Right renal pelvis (tissue), 4 donors: ENCODE data around the gene PRAMEF13. TPM values are rescaled to one million over a fixed set of nuclear protein-coding genes. Genes with fewer than 3 reads are reported as not detected.
A peak's percentile ranks its signal among the peaks of the same experiment; 100 is the strongest.
"Not testable (repeated sequence)": the region's sequence is repeated elsewhere in the genome, so short reads cannot be mapped to it uniquely, and the experiment has no call there.

Experiments used
- DNase-seq, 4 donors: peaks; one replicate each; pipeline ENCODE4 v3.0.0-alpha.2; 2013; ENCODE audit warnings: low read depth in 4 of 4, low spot score in 3 of 4, missing footprints in 1 of 4
- polyA plus RNA-seq, 4 donors: library from polyadenylated mRNA; unstranded; fragments of 120-200 nt; gene quantifications; one replicate each; pipeline ENCODE4 v1.2.1, GENCODE V29; 2013; ENCODE audit not compliant: insufficient read length in 4 of 4

Gene PRAMEF13
- not detected for polyA plus RNA-seq

GRCh38 chr1:13201309-13201708 lies at the start of gene PRAMEF13:
PRAMEF13 (minus strand) TSS chr1:13201409; CDS start chr1:13199589, 1,820 bp downstream.
- not testable (repeated sequence) for DNase-seq

GRCh38 chr1:13247122-13247521 lies 45.9 kb upstream of the PRAMEF13 start:
- DNase-seq, result not testable (repeated sequence)

- not testable (repeated sequence) for DNase-seq
These were observed 45.3 kb upstream of the PRAMEF13 start for GRCh38 chr1:13246554-13246871.

GRCh38 chr1:13245841-13246553 lies 44.8 kb upstream of the PRAMEF13 start:
- DNase-seq, result not testable (repeated sequence)

- DNase-seq, result not testable (repeated sequence)
These were observed 42.5 kb upstream of the PRAMEF13 start for GRCh38 chr1:13243536-13244263.

GRCh38 chr1:13239633-13240032 lies 38.4 kb upstream of the PRAMEF13 start:
- not testable (repeated sequence) for DNase-seq

GRCh38 chr1:13237572-13237971 lies 36.4 kb upstream of the PRAMEF13 start:
- not testable (repeated sequence) for DNase-seq

GRCh38 chr1:13234057-13234456 lies 32.8 kb upstream of the PRAMEF13 start:
- peak in 1 of 4 donors; percentile 0 for DNase-seq

GRCh38 chr1:13232056-13232455 lies 30.8 kb upstream of the PRAMEF13 start:
- not testable (repeated sequence) for DNase-seq

GRCh38 chr1:13231061-13231750 lies 30.0 kb upstream of the PRAMEF13 start:
- DNase-seq, result not testable (repeated sequence)

GRCh38 chr1:13230601-13231000 lies 29.4 kb upstream of the PRAMEF13 start:
- DNase-seq, result not testable (repeated sequence)

- DNase-seq, result not testable (repeated sequence)
These were observed 28.9 kb upstream of the PRAMEF13 start for GRCh38 chr1:13230096-13230495.

- peak in 1 of 4 donors; percentile 1 for DNase-seq
These were observed 27.2 kb upstream of the PRAMEF13 start for GRCh38 chr1:13228343-13228781.

- DNase-seq, result not testable (repeated sequence)
These were observed 26.3 kb upstream of the PRAMEF13 start for GRCh38 chr1:13227271-13228055.

GRCh38 chr1:13225675-13226204 lies 24.5 kb upstream of the PRAMEF13 start, which contains the start of gene PRAMEF18:
PRAMEF18 (minus strand) TSS chr1:13226154; CDS start chr1:13226106, 48 bp downstream.
- not testable (repeated sequence) for DNase-seq

GRCh38 chr1:13224480-13225060 lies 23.4 kb upstream of the PRAMEF13 start:
- DNase-seq, result no peak

- not testable (repeated sequence) for DNase-seq
These were observed 21.6 kb upstream of the PRAMEF13 start for GRCh38 chr1:13222788-13223187.

- not testable (repeated sequence) for DNase-seq
These were observed 18.0 kb upstream of the PRAMEF13 start for GRCh38 chr1:13219203-13219602.

GRCh38 chr1:13216619-13217018 lies 15.4 kb upstream of the PRAMEF13 start:
- DNase-seq, result not testable (repeated sequence)

- DNase-seq, result not testable (repeated sequence)
These were observed 7.5 kb upstream of the PRAMEF13 start for GRCh38 chr1:13208712-13209111.
